LNCAP (cell line): ENCODE measurements around the gene TTI1.

Source experiments
- TF ChIP-seq, protein P1 (sequence below): fragments of 450-650 bp; IDR thresholded peaks from 2 replicates; pipeline ENCODE4 v1.5.1; 2017; ENCODE audit warnings: mild to moderate bottlenecking

The TTI1 gene

GRCh38 chr20:38034108-38034649, 923 bp upstream of the TTI1 start:
- TF ChIP-seq, protein P1, sequence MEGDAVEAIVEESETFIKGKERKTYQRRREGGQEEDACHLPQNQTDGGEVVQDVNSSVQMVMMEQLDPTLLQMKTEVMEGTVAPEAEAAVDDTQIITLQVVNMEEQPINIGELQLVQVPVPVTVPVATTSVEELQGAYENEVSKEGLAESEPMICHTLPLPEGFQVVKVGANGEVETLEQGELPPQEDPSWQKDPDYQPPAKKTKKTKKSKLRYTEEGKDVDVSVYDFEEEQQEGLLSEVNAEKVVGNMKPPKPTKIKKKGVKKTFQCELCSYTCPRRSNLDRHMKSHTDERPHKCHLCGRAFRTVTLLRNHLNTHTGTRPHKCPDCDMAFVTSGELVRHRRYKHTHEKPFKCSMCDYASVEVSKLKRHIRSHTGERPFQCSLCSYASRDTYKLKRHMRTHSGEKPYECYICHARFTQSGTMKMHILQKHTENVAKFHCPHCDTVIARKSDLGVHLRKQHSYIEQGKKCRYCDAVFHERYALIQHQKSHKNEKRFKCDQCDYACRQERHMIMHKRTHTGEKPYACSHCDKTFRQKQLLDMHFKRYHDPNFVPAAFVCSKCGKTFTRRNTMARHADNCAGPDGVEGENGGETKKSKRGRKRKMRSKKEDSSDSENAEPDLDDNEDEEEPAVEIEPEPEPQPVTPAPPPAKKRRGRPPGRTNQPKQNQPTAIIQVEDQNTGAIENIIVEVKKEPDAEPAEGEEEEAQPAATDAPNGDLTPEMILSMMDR: no peak

- TF ChIP-seq, protein P1: no peak
Measured at GRCh38 chr20:38032585-38033329, 499 bp downstream of the TTI1 start.

- TF ChIP-seq, protein P1: no peak
Measured at GRCh38 chr20:38031957-38032356, 1.3 kb downstream of the TTI1 start.

- TF ChIP-seq, protein P1: no peak
Measured at GRCh38 chr20:38029453-38029852, 3.8 kb downstream of the TTI1 start.

DNA sequence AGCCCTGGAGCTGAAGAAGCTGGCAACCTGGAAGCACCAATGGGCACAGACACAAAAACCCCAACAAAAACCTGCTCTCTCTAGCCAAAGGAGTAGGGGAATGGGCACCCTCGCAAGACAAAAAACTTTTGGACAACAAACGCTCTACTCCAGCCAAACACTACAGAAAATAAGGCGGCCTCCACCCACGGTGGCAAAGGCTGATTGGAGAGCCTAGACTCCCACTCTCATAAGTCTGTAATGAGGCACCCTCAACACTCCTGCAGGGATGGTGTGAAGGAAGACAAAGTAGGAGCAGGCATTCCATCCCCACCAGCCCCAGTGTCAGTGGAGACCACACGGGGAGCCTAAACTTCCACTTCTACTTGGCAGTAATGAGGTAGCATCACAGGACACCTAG, 8.8 kb downstream of the TTI1 start:
- TF ChIP-seq, protein P1: no peak

GRCh38 chr20:38023181-38024001, 9.9 kb downstream of the TTI1 start:
- TF ChIP-seq, protein P1: no peak

DNA sequence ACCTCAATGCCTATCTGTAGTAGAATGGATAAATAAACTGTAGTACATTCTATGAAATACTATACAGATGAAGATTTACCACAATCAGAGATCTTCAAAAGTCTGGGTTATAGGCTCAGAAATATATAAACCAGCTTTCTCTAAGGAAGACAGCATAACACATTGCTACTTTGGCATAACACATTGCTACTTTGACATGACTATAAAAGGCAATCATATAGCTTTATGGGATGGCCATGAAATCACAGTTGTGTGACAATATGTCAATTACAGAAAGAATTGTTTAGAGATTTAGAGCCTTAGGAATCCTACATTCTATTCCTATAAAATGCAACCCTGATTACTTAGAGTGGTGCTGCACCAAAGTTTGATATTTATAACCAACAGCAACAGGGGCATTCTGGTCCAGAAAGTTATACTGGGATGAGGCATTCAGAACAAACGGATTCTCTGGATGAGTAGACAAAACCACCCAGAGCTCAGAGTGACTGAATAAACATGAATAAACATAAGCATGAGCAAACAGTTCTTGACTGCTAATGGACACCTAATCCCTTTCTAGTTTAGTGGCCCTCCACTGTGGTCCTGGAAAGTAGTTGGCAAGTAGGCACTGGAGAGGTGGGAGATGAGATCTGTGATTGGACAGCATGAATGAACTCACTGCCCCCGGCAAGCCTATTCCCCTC, 12.0 kb downstream of the TTI1 start:
- TF ChIP-seq, protein P1: no peak
